HepG2 (cell line): Measurements from ENCODE around the gene NFS1. TPM values are rescaled to one million over a fixed set of nuclear protein-coding genes. Genes with fewer than 3 reads are reported as not detected.

Experiments used
- ATAC-seq: fragments of 200-7000 bp; cut with Tn5 transposase; 3 replicates; pipeline ENCODE4 v1.9.1; 2020; ENCODE audit warnings: mild to moderate bottlenecking, moderate library complexity
- BruUV-seq: library from RNA; stranded (reverse); fragments of 400-500 nt; replicated peaks from 2 replicates; lab custom pipeline; 2021; lab: Mats Ljungman, UMichigan
- CTCF ChIA-PET: fragments of 300-600 bp; formaldehyde crosslinking; extraction: SDS; loops from one replicate; lab custom pipeline; 2021; ENCODE audit warnings: low total read pairs, inconsistent platforms, low intra/inter-chr PET ratio; lab: Yijun Ruan, JAX
- POLR2A ChIA-PET: fragments of 350-600 bp; sonication (Branson Sonifier 250); formaldehyde crosslinking; loops from one replicate; lab custom pipeline; 2020; ENCODE audit warnings: antibody characterized with exemption, inconsistent platforms; lab: Yijun Ruan, JAX
- DNase-seq: peaks from one replicate; pipeline ENCODE4 v3.0.0-alpha.2; 2015; ENCODE audit warnings: low spot score
- FAIRE-seq: peaks from 3 replicates; lab custom pipeline; 2011; peaks lifted over from hg19 to GRCh38; lab: Jason Lieb, UNC
- H2AFZ ChIP-seq: one replicate; pipeline ENCODE4 v1.6.1; 2011; ENCODE audit warnings: low read length, inconsistent platforms
- H3K27ac ChIP-seq: fragments of 300-600 bp; 3 replicates; pipeline ENCODE4 v1.8.0; 2011; ENCODE audit warnings: mixed run types, mild to moderate bottlenecking, mixed read lengths, low read length, inconsistent platforms; ENCODE audit not compliant: insufficient read depth; ENCODE audit errors: extremely low read length
- H3K27me3 ChIP-seq, 2 experiments: fragments of 200-600 bp in 1 of 2; 2 replicates in 1 of 2; 3 replicates in 1 of 2; pipeline versions ENCODE4 v1.6.0 to v1.8.0; 2011; ENCODE audit warnings: low read length in 2 of 2, mild to moderate bottlenecking in 2 of 2, moderate library complexity in 2 of 2, inconsistent platforms in 1 of 2; ENCODE audit not compliant: insufficient read depth in 2 of 2, control insufficient read depth in 1 of 2
- H3K36me3 ChIP-seq, 2 experiments: fragments of 200-600 bp in 1 of 2; replicated peaks in 1 of 2; 2 replicates in 1 of 2; 3 replicates in 1 of 2; pipeline versions ENCODE4 v1.5.1 to v1.8.0; 2011; ENCODE audit warnings: low read length in 2 of 2, inconsistent platforms in 1 of 2; ENCODE audit not compliant: insufficient read depth in 2 of 2, control insufficient read depth in 1 of 2
- H3K4me1 ChIP-seq: 2 replicates; pipeline ENCODE4 v1.5.1; 2012; ENCODE audit warnings: low read length, inconsistent platforms; ENCODE audit not compliant: insufficient read depth
- H3K4me2 ChIP-seq: 2 replicates; pipeline ENCODE4 v1.6.0; 2011; ENCODE audit warnings: low read depth, low read length, inconsistent platforms
- H3K4me3 ChIP-seq, 3 experiments: fragments of 200-600 bp in 1 of 3; sonication (generic), shearing (Covaris generic) in 1 of 3; replicated peaks in 1 of 3; 2 replicates each; pipeline ENCODE4 v1.5.1; 2011 to 2016; ENCODE audit warnings: low read length in 3 of 3, inconsistent platforms in 2 of 3, low read depth in 2 of 3, mild to moderate bottlenecking in 2 of 3, control low read depth in 1 of 3, mixed read lengths in 1 of 3; ENCODE audit not compliant: insufficient read depth in 1 of 3
- H3K79me2 ChIP-seq: one replicate; pipeline ENCODE4 v1.6.1; 2011; ENCODE audit warnings: low read length, inconsistent platforms; ENCODE audit not compliant: insufficient read depth
- H3K9ac ChIP-seq: 2 replicates; pipeline ENCODE4 v1.6.0; 2011; ENCODE audit warnings: mild to moderate bottlenecking, low read depth, low read length, inconsistent platforms; ENCODE audit not compliant: insufficient read depth
- H3K9me3 ChIP-seq: 2 replicates; pipeline ENCODE4 v1.5.1; 2012; ENCODE audit warnings: mild to moderate bottlenecking, low read length
- H4K20me1 ChIP-seq: 2 replicates; pipeline ENCODE4 v1.6.0; 2011; ENCODE audit warnings: inconsistent platforms, mild to moderate bottlenecking, low read length, moderate library complexity; ENCODE audit not compliant: insufficient read depth
- ASH2L ChIP-seq: fragments of 300-600, 200-600 bp; sonication (generic); IDR thresholded peaks from 2 replicates; pipeline ENCODE4 v1.7.0; 2017; ENCODE audit warnings: low read depth, mild to moderate bottlenecking, moderate library complexity, mixed read lengths, low read length; ENCODE audit not compliant: insufficient read length
- CBX5 ChIP-seq: sonication (generic); formaldehyde crosslinking; IDR thresholded peaks from 2 replicates; pipeline ENCODE4 v1.4.0; 2020; ENCODE audit warnings: missing genetic modification reagents, borderline replicate concordance
- DNMT3B ChIP-seq: conservative IDR thresholded peaks from 2 replicates; pipeline ENCODE4 v1.6.1; 2016; ENCODE audit warnings: missing biosample characterization, control low read depth
- HDAC6 ChIP-seq: fragments of 200-600 bp; sonication (generic); IDR thresholded peaks from 2 replicates; pipeline ENCODE4 v1.7.0; 2017; ENCODE audit warnings: mild to moderate bottlenecking, antibody characterized with exemption, low read length, low read depth
- ONECUT2 ChIP-seq: sonication (generic); formaldehyde crosslinking; IDR thresholded peaks from 2 replicates; pipeline ENCODE4 v1.4.0; 2020; ENCODE audit warnings: missing genetic modification reagents
- ZFP91 ChIP-seq: sonication (generic); formaldehyde crosslinking; IDR thresholded peaks from 2 replicates; pipeline ENCODE4 v1.9.0; 2022; ENCODE audit warnings: missing genetic modification reagents, mild to moderate bottlenecking, borderline replicate concordance
- ZNF282 ChIP-seq: fragments of 450-650 bp; IDR thresholded peaks from 2 replicates; pipeline ENCODE4 v1.6.1; 2018; ENCODE audit not compliant: partially characterized antibody
- ZNF30 ChIP-seq: sonication (generic); formaldehyde crosslinking; IDR thresholded peaks from 2 replicates; pipeline ENCODE4 v1.5.0; 2020; ENCODE audit warnings: mild to moderate bottlenecking, missing genetic modification reagents
- ZNF619 ChIP-seq: sonication (generic); formaldehyde crosslinking; IDR thresholded peaks from 2 replicates; pipeline ENCODE4 v1.4.0; 2020; ENCODE audit warnings: mild to moderate bottlenecking, missing genetic modification reagents
- ZNF652 ChIP-seq: IDR thresholded peaks from 2 replicates; pipeline ENCODE4 v1.6.1; 2016; ENCODE audit warnings: low read depth, borderline replicate concordance
- ZSCAN30 ChIP-seq: sonication (generic); formaldehyde crosslinking; IDR thresholded peaks from 2 replicates; pipeline ENCODE4 v1.5.0; 2020; ENCODE audit warnings: mild to moderate bottlenecking, missing genetic modification reagents
- WGBS: methylation state at CpG from one replicate; pipeline ENCODE4 v1.1.6; 2017; ENCODE audit warnings: low lambda C conversion rate; 5-methylcytosine and 5-hydroxymethylcytosine counted together
- in situ Hi-C: cut with HindIII; loops from 2 replicates; pipeline ENCODE4 v1.10.0; 2017; ENCODE audit warnings: low pct_unique_long_range_greater_than_20kb; ENCODE audit not compliant: extremely low pct_ligation_motif_present
- intact Hi-C: fragments of 100-400 bp; cut with micrococcal nuclease; formaldehyde crosslinking; loops from one replicate; pipeline ENCODE4 v1.10.0; 2022; ENCODE audit not compliant: unreplicated experiment
- polyA plus RNA-seq, 8 experiments: library from polyadenylated mRNA; depleted of rRNA in 3 of 8; stranded (reverse) in 7 of 8; unstranded in 1 of 8; fragments of >200 nt; fragmentation: Illumina TruSeq in 4 of 8; extraction: Trizol in 4 of 8; gene quantifications; 2 replicates each; pipeline versions ENCODE4 v1.2.1 to v1.2.3, GENCODE V29; 2011 to 2016; ENCODE audit warnings: low read depth in 4 of 8, missing spikeins in 1 of 8, mixed read lengths in 1 of 8; ENCODE audit not compliant: insufficient read depth in 1 of 8
- total RNA-seq, 5 experiments: library from RNA; depleted of rRNA; stranded (reverse); fragments of >200 nt; fragmentation: Illumina TruSeq; extraction: Trizol; gene quantifications; 2 replicates each; pipeline ENCODE4 v1.2.3, GENCODE V29; 2016; ENCODE audit warnings: low read depth in 1 of 5

The NFS1 gene
- total and polyA plus RNA-seq, 2 of the 13 experiments (the other 11 are each of a cell fraction or from before 2014, with no cell fraction given), result 65.9 to 88.1 TPM

GRCh38 chr20:35695978-35696377 lies 3.2 kb downstream of the NFS1 start:
- DNase-seq (no peak), FAIRE-seq (no peak), ATAC-seq (no peak)
- H3K36me3 ChIP-seq, result peaks cover 5 to 10% of the 10 kb centered on the region in 2 experiments; a peak in 4 of 5 replicates
- H3K4me1 ChIP-seq, result peaks cover 50% of the 10 kb centered on the region
- ChIA-PET POLR2A (interaction anchor here (0.7 to 2.4 kb wide), 2 partner anchors 47 to 241 kb away, joined by 3 to 17 read pairs; partner anchors contain the start of gene RBM39), CTCF (no interaction called here)
- no peaks in the 10 kb centered on the region for H4K20me1 ChIP-seq
- no peaks in the 10 kb centered on the region; a peak in 1 of 5 replicates for H3K27me3 ChIP-seq
- in situ Hi-C loops (no loop called here), intact Hi-C loops (loop anchor here (10.0 kb wide), 2 partner anchors 189 to 231 kb away; no protein-coding TSS in a partner anchor)
- H3K27ac ChIP-seq, result no peak overlapping the region
- WGBS, result 94% methylated on average over 4 of the region's 4 CpGs
- H3K79me2 ChIP-seq, result peaks cover 36% of the 10 kb centered on the region
- H3K4me3 ChIP-seq, result no peak overlapping the region
- no peaks in the 10 kb centered on the region for H3K9me3 ChIP-seq
- BruUV-seq, result no TSS peak
- TF ChIP-seq ZNF30 (0 out of 2 replicates have a peak, but pooled peaks have one; percentile 10), ZSCAN30 (CRISPR knock-in tag) (no peak), ONECUT2 (CRISPR knock-in tag) (no peak), ASH2L (no peak), CBX5 (no peak), DNMT3B (CRISPR knock-in tag) (no peak), ZNF619 (no peak), ZFP91 (no peak), ZNF652 (CRISPR knock-in tag) (peak; percentile 69), ZNF282 (no peak), HDAC6 (no peak)
- no peak overlapping the region for H3K9ac ChIP-seq
- H2AFZ ChIP-seq, result no peak overlapping the region
- H3K4me2 ChIP-seq, result no peak overlapping the region
